ENCODE data around the gene TMEM156.

Gene TMEM156

GRCh38 chr4:39032218-39033085 is at the start of gene TMEM156:
TSS of gene TMEM156 (minus strand) at chr4:39032409. CDS start at chr4:39032313, 96 bp downstream.
- DNase-seq (ENCODE audit: low read depth), result no peak

GRCh38 chr4:39078829-39079228 is 46.6 kb upstream of the TMEM156 start:
- DNase-seq (ENCODE audit: low read depth), result no peak

GRCh38 chr4:39068907-39069306 is 36.7 kb upstream of the TMEM156 start:
- DNase-seq (ENCODE audit: low read depth), result no peak

- no peak for DNase-seq (ENCODE audit: low read depth)
These were observed 35.2 kb upstream of the TMEM156 start for GRCh38 chr4:39067451-39067850.

GRCh38 chr4:39067031-39067430 is 34.8 kb upstream of the TMEM156 start:
- DNase-seq (ENCODE audit: low read depth), result no peak

- no peak for DNase-seq (ENCODE audit: low read depth)
These were observed 34.2 kb upstream of the TMEM156 start for GRCh38 chr4:39066371-39066770.

- DNase-seq (ENCODE audit: low read depth), result no peak
These were observed 31.2 kb upstream of the TMEM156 start for GRCh38 chr4:39063430-39063829.

GRCh38 chr4:39062770-39063097 is 30.5 kb upstream of the TMEM156 start:
- no peak for DNase-seq (ENCODE audit: low read depth)

GRCh38 chr4:39062094-39062769 is 30.0 kb upstream of the TMEM156 start, which contains the start of gene KLHL5:
TSS of gene KLHL5 (plus strand) at chr4:39062232. CDS start at chr4:39062653, 421 bp downstream.
- DNase-seq (ENCODE audit: low read depth), result no peak

GRCh38 chr4:39061457-39061856 is 29.2 kb upstream of the TMEM156 start:
- DNase-seq (ENCODE audit: low read depth), result no peak

- no peak for DNase-seq (ENCODE audit: low read depth)
These were observed 23.8 kb upstream of the TMEM156 start for GRCh38 chr4:39056023-39056422.

GRCh38 chr4:39054497-39054896 is 22.3 kb upstream of the TMEM156 start:
- DNase-seq (ENCODE audit: low read depth), result no peak

GRCh38 chr4:39053983-39054382 is 21.8 kb upstream of the TMEM156 start:
- no peak for DNase-seq (ENCODE audit: low read depth)

GRCh38 chr4:39051492-39051891 is 19.3 kb upstream of the TMEM156 start:
- no peak for DNase-seq (ENCODE audit: low read depth)

GRCh38 chr4:39050590-39050989 is 18.4 kb upstream of the TMEM156 start:
- DNase-seq (ENCODE audit: low read depth), result no peak

- no peak for DNase-seq (ENCODE audit: low read depth)
These were observed 16.1 kb upstream of the TMEM156 start for GRCh38 chr4:39048311-39048710.

- DNase-seq (ENCODE audit: low read depth), result no peak
These were observed 15.5 kb upstream of the TMEM156 start for GRCh38 chr4:39047681-39048080.

GRCh38 chr4:39046249-39046648 is 14.0 kb upstream of the TMEM156 start:
- DNase-seq (ENCODE audit: low read depth), result no peak

GRCh38 chr4:39045827-39046221 is 13.6 kb upstream of the TMEM156 start:
- no peak for DNase-seq (ENCODE audit: low read depth)

- no peak for DNase-seq (ENCODE audit: low read depth)
These were observed 13.0 kb upstream of the TMEM156 start for GRCh38 chr4:39044956-39045826.

- DNase-seq (ENCODE audit: low read depth), result peak; percentile 91
These were observed 12.3 kb upstream of the TMEM156 start for GRCh38 chr4:39044364-39044955.

GRCh38 chr4:39043861-39044363 is 11.7 kb upstream of the TMEM156 start:
- no peak for DNase-seq (ENCODE audit: low read depth)
